AG04450 (cell line): Measurements from ENCODE around the gene ING5. TPM values are rescaled to one million over a fixed set of nuclear protein-coding genes. Genes with fewer than 3 reads are reported as not detected.

ENCODE experiments used
- CTCF ChIA-PET: fragments of 300-600, 350-600 bp; formaldehyde crosslinking; extraction: SDS; loops from one replicate; lab custom pipeline; 2022; ENCODE audit warnings: antibody characterized with exemption, inconsistent platforms; lab: Charles Lee
- POLR2A ChIA-PET: fragments of 350-600 bp; formaldehyde crosslinking; extraction: SDS; loops from one replicate; lab custom pipeline; 2021; ENCODE audit warnings: antibody characterized with exemption, inconsistent platforms; lab: Yijun Ruan, JAX
- DNase-seq: peaks from one replicate; pipeline ENCODE4 v3.0.0-alpha.2; 2011; ENCODE audit warnings: low read depth, low spot score
- H3K27ac ChIP-seq: one replicate; pipeline ENCODE4 v1.5.1; 2012; ENCODE audit warnings: low read depth, low read length, control low read depth
- H3K27me3 ChIP-seq: one replicate; pipeline ENCODE4 v1.6.0; 2012; ENCODE audit warnings: low read length; ENCODE audit not compliant: control insufficient read depth, insufficient read depth
- H3K4me3 ChIP-seq: 2 replicates; pipeline ENCODE4 v1.5.1; 2011; ENCODE audit warnings: mild to moderate bottlenecking, low read depth, low read length, control low read depth
- H3K9me3 ChIP-seq: 2 replicates; pipeline ENCODE4 v1.5.1; 2012; ENCODE audit warnings: low read length; ENCODE audit not compliant: control insufficient read depth, insufficient read depth
- polyA plus RNA-seq: library from polyadenylated mRNA; depleted of rRNA; stranded (reverse); fragments of >200 nt; gene quantifications from 2 replicates; pipeline ENCODE4 v1.2.3, GENCODE V29; 2011; rRNA removed
- TF ChIP-seq, protein P1 (sequence below): IDR thresholded peaks from 2 replicates; pipeline ENCODE4 v1.5.1; 2011; ENCODE audit warnings: low read depth, low read length, control low read depth, inconsistent platforms

Gene ING5
- polyA plus RNA-seq, 1 experiment: 23.9 TPM

DNA sequence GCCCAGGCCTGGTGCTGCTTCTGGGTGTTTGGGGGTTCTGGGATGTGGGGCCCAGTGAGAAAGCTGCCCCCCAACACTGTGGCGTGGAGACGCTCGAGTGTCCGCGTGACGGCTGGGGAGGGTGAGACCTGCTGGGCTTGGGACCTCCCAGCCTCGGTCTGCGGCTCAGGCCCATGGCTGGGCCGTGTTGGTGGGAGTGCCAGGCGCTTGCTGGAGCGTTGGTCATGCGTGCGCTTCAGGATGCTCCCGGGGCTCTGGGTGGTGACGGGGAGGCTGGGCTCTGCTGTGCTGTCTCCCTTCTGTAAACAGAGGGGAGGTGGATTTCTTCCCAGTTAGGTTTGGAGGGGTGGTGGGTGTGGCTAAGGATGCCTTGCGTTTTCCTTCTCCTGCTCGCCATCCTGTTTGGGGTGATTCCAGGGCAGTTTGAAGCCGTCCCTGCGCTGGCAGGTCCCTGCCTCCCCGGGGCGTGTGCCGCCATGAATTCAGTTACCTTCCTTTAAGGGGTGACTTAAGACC is 75.4 kb downstream of the ING5 start:
- Histone ChIP-seq H3K9me3 (no peaks in the 10 kb centered on the region; the same call in 1 of the 2 replicates), H3K27me3 (no peaks in the 10 kb centered on the region), H3K4me3 (no peak overlapping the region), H3K27ac (no peak overlapping the region)
- TF ChIP-seq, protein P1, sequence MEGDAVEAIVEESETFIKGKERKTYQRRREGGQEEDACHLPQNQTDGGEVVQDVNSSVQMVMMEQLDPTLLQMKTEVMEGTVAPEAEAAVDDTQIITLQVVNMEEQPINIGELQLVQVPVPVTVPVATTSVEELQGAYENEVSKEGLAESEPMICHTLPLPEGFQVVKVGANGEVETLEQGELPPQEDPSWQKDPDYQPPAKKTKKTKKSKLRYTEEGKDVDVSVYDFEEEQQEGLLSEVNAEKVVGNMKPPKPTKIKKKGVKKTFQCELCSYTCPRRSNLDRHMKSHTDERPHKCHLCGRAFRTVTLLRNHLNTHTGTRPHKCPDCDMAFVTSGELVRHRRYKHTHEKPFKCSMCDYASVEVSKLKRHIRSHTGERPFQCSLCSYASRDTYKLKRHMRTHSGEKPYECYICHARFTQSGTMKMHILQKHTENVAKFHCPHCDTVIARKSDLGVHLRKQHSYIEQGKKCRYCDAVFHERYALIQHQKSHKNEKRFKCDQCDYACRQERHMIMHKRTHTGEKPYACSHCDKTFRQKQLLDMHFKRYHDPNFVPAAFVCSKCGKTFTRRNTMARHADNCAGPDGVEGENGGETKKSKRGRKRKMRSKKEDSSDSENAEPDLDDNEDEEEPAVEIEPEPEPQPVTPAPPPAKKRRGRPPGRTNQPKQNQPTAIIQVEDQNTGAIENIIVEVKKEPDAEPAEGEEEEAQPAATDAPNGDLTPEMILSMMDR: no peak
- ChIA-PET POLR2A (no interaction called here), CTCF (no interaction called here)
- DNase-seq: no peak

DNA sequence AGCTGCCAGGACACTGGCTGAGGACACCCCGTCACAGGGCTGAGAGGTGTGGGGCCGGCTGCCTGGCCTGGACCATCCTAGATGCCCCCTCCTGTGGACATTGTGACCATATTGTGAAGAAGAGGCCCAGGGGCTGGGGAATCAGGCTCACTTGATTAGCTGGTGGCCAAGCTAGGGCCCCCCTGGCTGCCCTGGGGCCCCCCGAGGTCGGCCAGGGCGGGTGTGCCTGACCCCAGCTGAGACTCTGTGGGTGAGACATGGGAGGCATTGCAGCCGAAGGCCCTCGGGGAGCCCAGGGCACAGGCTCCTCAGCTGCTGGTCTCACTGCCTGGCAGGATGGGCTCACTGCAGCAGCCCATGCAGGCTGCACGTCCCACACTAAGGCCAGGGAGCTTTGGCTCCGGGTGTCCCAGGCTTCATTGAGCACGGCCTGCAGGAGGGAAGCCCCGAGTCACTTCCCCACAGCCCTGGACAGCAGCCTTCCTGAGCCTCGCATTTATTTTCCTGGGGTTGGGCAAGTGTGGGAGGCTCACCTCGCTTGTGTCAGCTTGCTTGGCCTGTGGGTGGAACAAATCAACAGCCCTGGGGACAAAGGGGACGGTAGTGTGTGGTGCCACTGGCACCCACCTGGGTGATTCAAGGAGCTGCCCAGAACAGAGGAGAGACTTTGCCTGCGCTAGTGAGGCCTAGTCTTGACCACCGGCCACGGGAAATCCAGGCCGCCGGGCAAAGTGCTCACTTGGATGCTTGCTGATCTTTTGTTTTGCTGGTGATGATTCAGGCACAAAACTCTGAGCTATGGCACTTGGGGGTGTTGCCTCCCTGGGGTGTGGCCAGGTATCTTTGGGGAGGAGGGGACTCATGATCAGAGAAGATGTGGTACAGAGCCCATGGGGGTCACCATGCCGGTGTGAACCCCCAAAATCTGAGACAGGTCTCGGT is 76.1 kb downstream of the ING5 start:
- DNase-seq: no peak
- Histone ChIP-seq H3K27ac (no peak overlapping the region), H3K9me3 (no peaks in the 10 kb centered on the region; the same call in none of the 2 replicates), H3K4me3 (no peak overlapping the region), H3K27me3 (no peaks in the 10 kb centered on the region)
- POLR2A ChIA-PET: no interaction called here
- CTCF ChIA-PET: no interaction called here
- TF ChIP-seq, protein P1: no peak

Other genes starting within 250 kb of the ING5 start
- 216 and 302 TPM in 2 replicates for gene STK25, start 193.5 kb upstream of the ING5 start, polyA plus RNA-seq
- 18.6 and 28.0 TPM in 2 replicates for gene BOK, start 143.3 kb upstream of the ING5 start, polyA plus RNA-seq
- 23.7 and 34.1 TPM in 2 replicates for gene THAP4, start 64.9 kb upstream of the ING5 start, polyA plus RNA-seq
- gene ATG4B, start 64.3 kb upstream of the ING5 start, polyA plus RNA-seq: 82.4 and 98.2 TPM in 2 replicates
- 28.4 and 29.6 TPM in 2 replicates for gene DTYMK, start 15.2 kb upstream of the ING5 start, polyA plus RNA-seq
- 7.3 and 9.5 TPM in 2 replicates for gene D2HGDH, start 32.6 kb downstream of the ING5 start, polyA plus RNA-seq
- gene GAL3ST2, start 74.8 kb downstream of the ING5 start, polyA plus RNA-seq: not detected in 2 replicates
- not detected in 2 replicates for gene NEU4, start 107.2 kb downstream of the ING5 start, polyA plus RNA-seq
- gene PDCD1, start 156.9 kb downstream of the ING5 start, polyA plus RNA-seq: not detected in 2 replicates
- not detected in 2 replicates for gene RTP5, start 167.7 kb downstream of the ING5 start, polyA plus RNA-seq